Measurements from ENCODE around the gene HERPUD2. TPM values are rescaled to one million over a fixed set of nuclear protein-coding genes. Genes with fewer than 3 reads are reported as not detected.
"Not testable (repeated sequence)": the region's sequence is repeated elsewhere in the genome, so short reads cannot be mapped to it uniquely, and the experiment has no call there.

HERPUD2 gene
- total RNA-seq, 1 donor from 2014 or later: 28.3 TPM

DNA sequence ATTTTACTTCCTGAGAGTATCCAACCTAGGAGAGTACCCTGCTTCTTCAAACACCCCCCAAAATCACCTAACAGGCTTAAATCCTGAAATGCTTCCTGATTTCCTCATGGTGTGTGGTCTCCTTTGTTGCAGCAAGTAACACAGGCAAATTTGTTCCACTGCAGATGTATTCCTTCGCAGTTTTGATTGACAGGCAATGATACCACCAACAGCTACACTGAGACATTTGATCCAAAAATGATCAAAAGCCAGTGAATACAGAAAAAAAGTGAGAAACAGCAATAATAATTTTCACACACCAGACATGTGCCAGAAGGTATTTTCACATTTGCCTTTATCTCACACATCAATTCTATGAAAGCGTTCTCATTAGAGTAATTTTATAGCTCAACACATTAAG lies 95.9 kb downstream of the HERPUD2 start:
- DNase-seq (ENCODE audit: low spot score): no peak
- H3K27me3 Mint-ChIP-seq (ENCODE audit: low read depth): no peaks in the 10 kb centered on the region
- peaks cover 8% of the 10 kb centered on the region for H3K4me1 Mint-ChIP-seq (ENCODE audit: low read depth)
- H3K4me3 Mint-ChIP-seq (ENCODE audit: unreplicated experiment): no peak overlapping the region
- no peaks in the 10 kb centered on the region for H3K9me3 Mint-ChIP-seq (ENCODE audit: low read depth)
- H3K27ac Mint-ChIP-seq (ENCODE audit: unreplicated experiment): no peak overlapping the region
- H3K36me3 Mint-ChIP-seq (ENCODE audit: low read depth): peaks cover 10% of the 10 kb centered on the region
- TF ChIP-seq, protein P1, sequence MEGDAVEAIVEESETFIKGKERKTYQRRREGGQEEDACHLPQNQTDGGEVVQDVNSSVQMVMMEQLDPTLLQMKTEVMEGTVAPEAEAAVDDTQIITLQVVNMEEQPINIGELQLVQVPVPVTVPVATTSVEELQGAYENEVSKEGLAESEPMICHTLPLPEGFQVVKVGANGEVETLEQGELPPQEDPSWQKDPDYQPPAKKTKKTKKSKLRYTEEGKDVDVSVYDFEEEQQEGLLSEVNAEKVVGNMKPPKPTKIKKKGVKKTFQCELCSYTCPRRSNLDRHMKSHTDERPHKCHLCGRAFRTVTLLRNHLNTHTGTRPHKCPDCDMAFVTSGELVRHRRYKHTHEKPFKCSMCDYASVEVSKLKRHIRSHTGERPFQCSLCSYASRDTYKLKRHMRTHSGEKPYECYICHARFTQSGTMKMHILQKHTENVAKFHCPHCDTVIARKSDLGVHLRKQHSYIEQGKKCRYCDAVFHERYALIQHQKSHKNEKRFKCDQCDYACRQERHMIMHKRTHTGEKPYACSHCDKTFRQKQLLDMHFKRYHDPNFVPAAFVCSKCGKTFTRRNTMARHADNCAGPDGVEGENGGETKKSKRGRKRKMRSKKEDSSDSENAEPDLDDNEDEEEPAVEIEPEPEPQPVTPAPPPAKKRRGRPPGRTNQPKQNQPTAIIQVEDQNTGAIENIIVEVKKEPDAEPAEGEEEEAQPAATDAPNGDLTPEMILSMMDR (IDR thresholded peaks at IDR 0.05): no peak

DNA sequence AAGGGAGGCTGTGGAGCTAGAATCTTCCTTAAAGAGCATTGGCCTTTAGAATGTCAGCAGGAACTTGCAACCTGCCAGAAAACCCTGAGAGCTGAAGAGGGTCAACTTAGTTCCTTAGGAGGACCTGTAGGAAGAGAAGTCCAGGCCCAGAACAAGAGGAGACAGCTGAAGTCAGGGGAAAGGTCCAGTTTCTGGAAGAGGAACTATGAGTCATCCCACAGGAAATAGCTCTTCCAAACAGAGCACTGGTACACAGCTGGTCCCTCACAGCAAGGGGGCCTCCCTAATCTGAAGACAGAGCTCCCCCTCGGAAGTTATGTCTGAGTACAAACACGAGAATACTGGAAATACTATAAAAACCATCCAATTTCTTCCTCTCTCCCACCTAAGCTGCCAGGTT lies 98.9 kb downstream of the HERPUD2 start:
- peaks cover 8% of the 10 kb centered on the region for H3K4me1 Mint-ChIP-seq (ENCODE audit: low read depth)
- no peaks in the 10 kb centered on the region for H3K27me3 Mint-ChIP-seq (ENCODE audit: low read depth)
- TF ChIP-seq, protein P1 (IDR thresholded peaks at IDR 0.05): no peak
- H3K27ac Mint-ChIP-seq (ENCODE audit: unreplicated experiment): no peak overlapping the region
- H3K9me3 Mint-ChIP-seq (ENCODE audit: low read depth): no peaks in the 10 kb centered on the region
- no peak overlapping the region for H3K4me3 Mint-ChIP-seq (ENCODE audit: unreplicated experiment)
- H3K36me3 Mint-ChIP-seq (ENCODE audit: low read depth): peaks cover 1% of the 10 kb centered on the region
- DNase-seq (ENCODE audit: low spot score): no peak

DNA sequence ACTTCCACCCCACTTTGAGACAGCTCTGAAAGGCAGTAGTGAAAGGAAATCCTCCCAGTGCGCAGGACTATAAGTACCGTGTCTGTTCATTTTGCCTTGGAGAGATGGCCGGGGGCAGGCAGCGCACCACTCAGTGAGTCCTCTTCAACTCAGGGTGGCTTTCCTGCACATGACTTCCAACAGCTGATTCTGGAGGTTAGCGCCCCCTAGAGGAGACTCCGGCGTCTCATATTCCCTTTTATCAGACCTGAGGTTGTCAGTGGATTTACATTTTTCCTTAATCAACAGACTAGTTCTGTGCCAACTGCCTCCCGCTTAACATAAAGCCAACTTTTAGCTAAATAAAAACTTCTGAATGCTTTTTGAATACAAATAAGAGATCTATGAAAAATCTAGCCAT lies 101.0 kb downstream of the HERPUD2 start:
- Mint-ChIP-seq H3K36me3 (ENCODE audit: low read depth) (peaks cover 5% of the 10 kb centered on the region), H3K27ac (ENCODE audit: unreplicated experiment) (no peak overlapping the region), H3K4me1 (ENCODE audit: low read depth) (peaks cover 8% of the 10 kb centered on the region), H3K4me3 (ENCODE audit: unreplicated experiment) (no peak overlapping the region), H3K9me3 (ENCODE audit: low read depth) (no peaks in the 10 kb centered on the region), H3K27me3 (ENCODE audit: low read depth) (no peaks in the 10 kb centered on the region)
- TF ChIP-seq, protein P1 (IDR thresholded peaks at IDR 0.05): peak; percentile 59
- no peak for DNase-seq (ENCODE audit: low spot score)

DNA sequence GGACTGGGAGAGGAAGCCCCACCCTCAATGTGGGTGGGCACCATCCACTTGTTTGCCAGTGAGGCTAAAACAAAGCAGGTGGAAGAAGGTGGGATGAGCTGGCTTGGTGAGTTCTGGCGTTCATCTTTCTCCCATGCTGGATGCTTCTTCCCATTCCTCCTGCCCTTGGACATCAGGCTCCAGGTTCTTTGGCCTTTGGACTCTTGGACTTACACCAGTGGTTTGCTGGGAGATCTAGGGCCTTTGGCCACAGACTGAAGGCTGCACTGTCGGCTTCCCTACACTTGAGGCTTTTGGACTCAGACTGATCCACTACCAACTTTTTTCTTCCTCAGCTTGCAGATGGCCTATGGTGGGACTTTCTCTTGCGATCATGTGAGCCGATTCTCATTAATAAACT lies 106.3 kb downstream of the HERPUD2 start:
- Mint-ChIP-seq H3K4me3 (ENCODE audit: unreplicated experiment) (no peak overlapping the region), H3K9me3 (ENCODE audit: low read depth) (no peaks in the 10 kb centered on the region), H3K27ac (ENCODE audit: unreplicated experiment) (no peak overlapping the region), H3K27me3 (ENCODE audit: low read depth) (no peaks in the 10 kb centered on the region), H3K4me1 (ENCODE audit: low read depth) (no peaks in the 10 kb centered on the region), H3K36me3 (ENCODE audit: low read depth) (peaks cover 3% of the 10 kb centered on the region)
- DNase-seq (ENCODE audit: low spot score): no peak
- TF ChIP-seq, protein P1 (IDR thresholded peaks at IDR 0.05): no peak

DNA sequence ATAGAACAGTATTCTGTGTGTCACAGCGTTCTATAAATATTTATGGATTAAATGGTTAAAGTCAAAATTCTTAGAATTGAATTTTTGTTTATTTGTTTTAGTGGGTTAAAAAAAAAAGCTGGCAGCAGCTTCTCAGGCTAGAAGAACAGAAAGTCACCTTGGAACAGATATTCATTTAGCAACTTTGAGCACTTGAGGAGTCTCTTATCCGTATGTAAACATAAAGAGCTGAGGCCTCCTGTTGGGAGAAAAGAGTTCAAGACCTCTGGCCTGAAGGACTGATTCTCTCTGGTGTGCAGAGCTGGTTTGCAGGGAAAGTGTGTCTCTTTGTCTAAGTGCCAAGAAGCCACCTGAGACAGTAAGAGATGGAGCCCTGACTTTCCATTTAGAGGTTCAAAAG lies 109.9 kb downstream of the HERPUD2 start:
- H3K27ac Mint-ChIP-seq (ENCODE audit: unreplicated experiment): no peak overlapping the region
- H3K9me3 Mint-ChIP-seq (ENCODE audit: low read depth): peaks cover 8% of the 10 kb centered on the region
- H3K27me3 Mint-ChIP-seq (ENCODE audit: low read depth): no peaks in the 10 kb centered on the region
- H3K4me1 Mint-ChIP-seq (ENCODE audit: low read depth): no peaks in the 10 kb centered on the region
- DNase-seq (ENCODE audit: low spot score): no peak
- H3K4me3 Mint-ChIP-seq (ENCODE audit: unreplicated experiment): no peak overlapping the region
- peaks cover 5% of the 10 kb centered on the region for H3K36me3 Mint-ChIP-seq (ENCODE audit: low read depth)
- TF ChIP-seq, protein P1 (IDR thresholded peaks at IDR 0.05): no peak

DNA sequence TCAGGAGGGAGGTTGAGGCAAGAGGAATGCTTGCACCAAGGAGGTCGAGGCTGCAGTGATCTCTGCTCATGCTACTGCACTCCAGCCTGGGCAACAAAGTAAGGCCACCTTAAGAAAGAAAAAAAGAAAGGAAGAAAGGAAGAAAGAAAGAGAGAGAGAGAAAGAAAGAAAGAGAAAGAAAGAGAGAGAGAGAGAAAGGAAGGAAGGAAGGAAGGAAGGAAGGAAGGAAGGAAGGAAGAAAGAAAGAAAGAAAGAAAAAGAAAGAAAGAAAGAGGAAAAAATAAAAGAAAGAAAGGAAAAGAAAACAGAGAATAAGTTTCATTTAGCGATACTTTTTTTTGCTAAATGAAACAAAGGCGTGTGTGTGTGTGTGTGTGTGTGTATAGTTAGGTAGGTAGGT lies 110.4 kb downstream of the HERPUD2 start:
- not testable (repeated sequence) for H3K9me3 Mint-ChIP-seq (ENCODE audit: low read depth); H3K4me3 Mint-ChIP-seq (ENCODE audit: unreplicated experiment); H3K27ac Mint-ChIP-seq (ENCODE audit: unreplicated experiment); H3K4me1 Mint-ChIP-seq (ENCODE audit: low read depth); DNase-seq (ENCODE audit: low spot score); H3K36me3 Mint-ChIP-seq (ENCODE audit: low read depth); H3K27me3 Mint-ChIP-seq (ENCODE audit: low read depth)

Other genes with a start within 250 kb of the HERPUD2 start
- 380 to 386 TPM (median 383 TPM) in 3 replicates for gene SEPTIN7, start 105.9 kb upstream of the HERPUD2 start, total RNA-seq

Measured in chondrocyte (in vitro differentiated cells).